Cardiac muscle cell (in vitro differentiated cells and primary cell): Measurements from ENCODE around the gene CYP17A1. TPM values are rescaled to one million over a fixed set of nuclear protein-coding genes. Genes with fewer than 3 reads are reported as not detected.

Experiments
- DNase-seq, 2 donors: peaks; one replicate each; pipeline versions ENCODE4 v3.0.0 to v3.0.0-alpha.2; 2010 to 2017; ENCODE audit warnings: low read depth in 1 of 2, low spot score in 1 of 2
- H3K27ac ChIP-seq: fragments of 200-600 bp; sonication (generic); 2 replicates; pipeline ENCODE4 v1.5.1; 2016
- H3K27me3 ChIP-seq: fragments of 200-600 bp; sonication (generic); 2 replicates; pipeline ENCODE4 v1.6.0; 2016; ENCODE audit warnings: control low read depth
- H3K36me3 ChIP-seq: fragments of 200-600 bp; sonication (generic); 2 replicates; pipeline ENCODE4 v1.5.1; 2016; ENCODE audit warnings: control low read depth
- H3K4me1 ChIP-seq: fragments of 200-600 bp; sonication (generic); 2 replicates; pipeline ENCODE4 v1.8.1; 2017; ENCODE audit warnings: low read depth, mild to moderate bottlenecking, mixed run types
- H3K4me3 ChIP-seq: fragments of 200-600 bp; sonication (generic); 2 replicates; pipeline ENCODE4 v1.5.1; 2016; ENCODE audit warnings: mild to moderate bottlenecking
- H3K9me3 ChIP-seq: fragments of 200-600 bp; sonication (generic); 2 replicates; pipeline ENCODE4 v1.5.1; 2017; ENCODE audit warnings: low read depth, mild to moderate bottlenecking, control low read depth
- polyA plus RNA-seq: library from polyadenylated mRNA; unstranded; fragments of >200 nt; fragmentation: Nextera tagmentation; extraction: Ambion mirVana; gene quantifications from 2 replicates; pipeline ENCODE4 v1.2.1, GENCODE V29; 2016
- total RNA-seq: library from RNA; depleted of rRNA; stranded (reverse); fragments of >200 nt; gene quantifications from 2 replicates; pipeline ENCODE4 v1.2.3, GENCODE V29; 2016
- TF ChIP-seq, protein P1 (sequence below): IDR thresholded peaks from 2 replicates; pipeline ENCODE4 v1.5.1; 2012; ENCODE audit warnings: low read depth, mild to moderate bottlenecking, low read length

CYP17A1 gene
- total and polyA plus RNA-seq, 2 experiments from 2014 or later, result not detected

DNA sequence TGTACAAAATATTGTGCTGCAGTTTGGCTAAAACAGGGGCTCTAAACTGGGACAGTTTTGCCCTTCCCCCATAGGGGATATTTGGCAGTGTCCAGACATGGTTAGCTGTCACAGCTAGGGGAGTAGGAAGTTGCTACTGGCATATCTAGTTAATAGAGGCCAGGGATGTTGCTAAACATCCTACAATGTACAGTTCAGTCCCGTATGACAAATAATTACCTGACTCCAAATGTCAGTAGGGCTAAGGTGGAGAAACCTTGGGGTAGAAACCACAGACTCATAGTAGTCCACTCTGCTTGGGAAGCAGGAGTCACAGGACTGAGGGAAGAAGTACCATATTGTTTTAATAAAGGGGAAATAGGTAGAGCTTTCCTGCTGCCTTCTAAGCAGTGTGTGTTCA is 53.6 kb downstream of the CYP17A1 start:
- TF ChIP-seq, protein P1, sequence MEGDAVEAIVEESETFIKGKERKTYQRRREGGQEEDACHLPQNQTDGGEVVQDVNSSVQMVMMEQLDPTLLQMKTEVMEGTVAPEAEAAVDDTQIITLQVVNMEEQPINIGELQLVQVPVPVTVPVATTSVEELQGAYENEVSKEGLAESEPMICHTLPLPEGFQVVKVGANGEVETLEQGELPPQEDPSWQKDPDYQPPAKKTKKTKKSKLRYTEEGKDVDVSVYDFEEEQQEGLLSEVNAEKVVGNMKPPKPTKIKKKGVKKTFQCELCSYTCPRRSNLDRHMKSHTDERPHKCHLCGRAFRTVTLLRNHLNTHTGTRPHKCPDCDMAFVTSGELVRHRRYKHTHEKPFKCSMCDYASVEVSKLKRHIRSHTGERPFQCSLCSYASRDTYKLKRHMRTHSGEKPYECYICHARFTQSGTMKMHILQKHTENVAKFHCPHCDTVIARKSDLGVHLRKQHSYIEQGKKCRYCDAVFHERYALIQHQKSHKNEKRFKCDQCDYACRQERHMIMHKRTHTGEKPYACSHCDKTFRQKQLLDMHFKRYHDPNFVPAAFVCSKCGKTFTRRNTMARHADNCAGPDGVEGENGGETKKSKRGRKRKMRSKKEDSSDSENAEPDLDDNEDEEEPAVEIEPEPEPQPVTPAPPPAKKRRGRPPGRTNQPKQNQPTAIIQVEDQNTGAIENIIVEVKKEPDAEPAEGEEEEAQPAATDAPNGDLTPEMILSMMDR, result no peak
- Histone ChIP-seq H3K4me1 (peaks cover 44% of the 10 kb centered on the region), H3K4me3 (no peak overlapping the region), H3K27me3 (no peaks in the 10 kb centered on the region), H3K27ac (no peak overlapping the region), H3K36me3 (no peaks in the 10 kb centered on the region), H3K9me3 (no peaks in the 10 kb centered on the region)
- DNase-seq, result no peak

DNA sequence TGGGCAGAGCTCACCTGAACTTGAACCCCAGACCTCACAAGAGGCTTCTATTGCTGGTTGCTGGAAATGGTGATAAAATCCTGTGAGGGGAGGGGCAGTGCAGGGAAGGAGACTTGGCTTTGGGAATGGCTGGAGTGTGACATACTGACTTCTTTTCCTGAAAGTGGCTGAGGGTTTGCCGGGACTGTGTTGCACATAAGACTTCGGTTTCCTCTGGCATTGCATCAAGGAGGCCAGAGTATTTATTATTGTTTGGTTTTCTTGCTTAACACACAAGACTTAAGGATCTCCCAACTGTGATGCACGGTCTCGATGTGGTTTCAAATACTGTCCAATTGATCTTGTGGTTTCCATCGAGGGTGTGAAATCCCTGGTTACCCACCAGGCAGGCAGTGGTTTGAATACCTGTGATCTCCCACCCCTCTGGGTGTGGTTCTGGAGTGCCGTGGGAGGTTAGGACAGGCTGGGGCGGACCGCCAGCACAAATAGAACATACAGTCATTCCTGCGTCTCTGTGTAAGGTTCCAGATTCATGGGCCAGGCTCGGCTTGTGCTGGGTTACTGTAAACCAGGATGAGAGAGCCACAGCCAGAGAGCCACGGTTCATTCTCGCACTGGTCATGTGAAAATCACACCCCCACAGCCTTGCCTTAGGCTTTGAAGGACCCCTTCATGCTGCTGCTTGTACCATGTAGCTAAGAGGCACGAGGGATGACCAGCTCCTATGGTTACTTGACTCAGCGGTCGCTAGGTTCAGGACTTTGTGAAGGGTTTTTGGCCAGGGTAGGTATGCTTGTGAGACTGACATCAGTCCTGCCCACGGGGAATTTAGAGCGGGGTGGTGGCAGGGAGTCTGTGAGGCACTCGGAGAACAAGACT is 54.3 kb downstream of the CYP17A1 start:
- Histone ChIP-seq H3K27me3 (no peaks in the 10 kb centered on the region), H3K4me3 (no peak overlapping the region), H3K36me3 (no peaks in the 10 kb centered on the region), H3K4me1 (peaks cover 50% of the 10 kb centered on the region), H3K27ac (no peak overlapping the region), H3K9me3 (no peaks in the 10 kb centered on the region)
- peak; percentile 50 to 92 for DNase-seq
- TF ChIP-seq, protein P1, result no peak

DNA sequence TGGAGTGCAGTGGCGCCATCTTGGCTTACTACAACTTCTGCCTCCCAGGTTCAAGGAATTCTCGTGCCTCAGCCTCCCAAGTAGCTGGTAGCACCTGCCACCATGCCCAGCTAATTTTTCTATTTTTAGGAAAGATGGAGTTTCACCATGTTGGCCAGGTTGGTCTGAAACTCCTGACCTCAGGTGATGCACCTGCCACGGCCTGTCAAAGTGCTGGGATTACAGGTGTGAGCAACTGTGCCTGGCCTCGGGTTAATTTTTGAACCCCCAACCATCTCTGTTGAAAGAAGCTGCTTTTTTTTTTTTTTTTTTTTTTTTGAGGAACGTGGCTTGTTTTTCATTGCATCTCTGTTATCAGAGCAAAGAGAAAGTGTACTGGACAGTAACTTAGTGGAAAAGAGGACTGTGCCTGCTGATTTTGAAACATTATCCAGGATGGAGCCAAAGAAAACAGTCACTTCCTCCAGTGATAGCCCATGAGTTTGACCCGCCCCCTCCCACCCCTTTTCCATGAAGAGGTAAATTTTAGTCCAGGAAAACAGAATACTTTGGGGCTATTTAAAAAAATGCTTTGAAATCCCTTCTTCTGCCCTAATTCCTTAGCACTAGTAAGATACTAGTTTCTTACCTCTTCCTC is 55.2 kb downstream of the CYP17A1 start:
- Histone ChIP-seq H3K9me3 (no peaks in the 10 kb centered on the region), H3K27me3 (no peaks in the 10 kb centered on the region), H3K36me3 (no peaks in the 10 kb centered on the region), H3K4me1 (peaks cover 58% of the 10 kb centered on the region), H3K27ac (no peak overlapping the region), H3K4me3 (no peak overlapping the region)
- DNase-seq, result peak in 1 of 2 donors; percentile 87
- TF ChIP-seq, protein P1, result no peak

DNA sequence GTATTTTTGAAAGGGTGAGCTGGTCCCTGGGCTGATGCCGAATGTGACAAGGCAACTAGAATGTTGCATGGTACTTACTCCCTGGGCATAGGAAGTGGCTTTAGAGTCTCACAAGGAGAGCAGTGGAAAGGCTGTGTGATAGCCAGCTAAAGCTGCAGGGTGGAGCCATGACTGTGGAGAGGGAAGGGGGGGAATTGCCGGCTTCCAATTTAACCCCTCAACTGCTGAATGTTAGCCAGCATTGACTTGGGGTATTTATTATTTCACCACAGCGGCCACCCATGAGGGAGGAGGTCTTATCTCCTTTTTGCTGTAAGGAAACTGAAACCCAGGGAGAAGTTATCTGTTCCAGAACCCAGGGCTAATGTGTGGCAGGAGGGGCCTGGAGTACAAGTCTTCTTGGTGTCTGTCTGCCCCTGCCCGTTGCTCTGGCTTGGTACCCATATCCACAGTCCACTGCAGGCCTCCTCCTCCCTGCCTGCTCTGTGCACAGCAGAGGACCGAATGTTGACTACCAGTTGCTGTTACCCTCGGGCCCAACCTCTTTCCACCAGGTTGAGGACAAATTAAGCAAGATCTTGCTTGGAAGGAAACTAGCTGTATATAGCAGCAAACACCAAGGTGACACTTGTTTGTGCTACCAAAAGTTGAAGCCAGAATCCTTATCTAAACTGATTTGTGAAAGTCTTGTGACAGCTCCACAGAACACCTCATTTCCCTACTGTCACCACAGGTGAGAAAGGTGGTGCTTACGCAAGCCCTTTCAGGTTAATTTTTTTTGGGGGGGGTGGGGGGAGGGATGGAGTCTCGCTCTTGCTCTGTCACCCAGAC is 55.9 kb downstream of the CYP17A1 start:
- H3K27me3 ChIP-seq, result no peaks in the 10 kb centered on the region
- no peaks in the 10 kb centered on the region for H3K9me3 ChIP-seq
- TF ChIP-seq, protein P1, result no peak
- H3K4me3 ChIP-seq, result no peak overlapping the region
- peak; percentile 63 to 74 for DNase-seq
- H3K4me1 ChIP-seq, result peaks cover 64% of the 10 kb centered on the region
- no peaks in the 10 kb centered on the region for H3K36me3 ChIP-seq
- H3K27ac ChIP-seq, result peak overlapping the region; percentile 43

Other genes with a start within 250 kb of the CYP17A1 start
- gene TRIM8, start 192.9 kb downstream of the CYP17A1 start, total RNA-seq, result 100 and 130 TPM in 2 replicates
- gene TRIM8, start 192.9 kb downstream of the CYP17A1 start, polyA plus RNA-seq, result 59.8 and 65.6 TPM in 2 replicates
- 16.3 and 24.5 TPM in 2 replicates for gene ARL3, start 123.0 kb downstream of the CYP17A1 start, total RNA-seq
- 42.2 and 47.3 TPM in 2 replicates for gene ARL3, start 123.0 kb downstream of the CYP17A1 start, polyA plus RNA-seq
- 10.5 and 14.2 TPM in 2 replicates for gene SFXN2, start 122.8 kb downstream of the CYP17A1 start, total RNA-seq
- 18.6 and 26.1 TPM in 2 replicates for gene SFXN2, start 122.8 kb downstream of the CYP17A1 start, polyA plus RNA-seq
- gene WBP1L, start 93.5 kb downstream of the CYP17A1 start, total RNA-seq, result 40.6 and 43.9 TPM in 2 replicates
- 14.2 and 17.1 TPM in 2 replicates for gene WBP1L, start 93.5 kb downstream of the CYP17A1 start, polyA plus RNA-seq
- 8.2 and 22.6 TPM in 2 replicates for gene BORCS7, start 16.8 kb upstream of the CYP17A1 start, total RNA-seq
- 18.3 and 19.4 TPM in 2 replicates for gene BORCS7, start 16.8 kb upstream of the CYP17A1 start, polyA plus RNA-seq
- 11.4 and 16.2 TPM in 2 replicates for gene AS3MT, start 32.1 kb upstream of the CYP17A1 start, total RNA-seq
- 6.6 and 7.0 TPM in 2 replicates for gene AS3MT, start 32.1 kb upstream of the CYP17A1 start, polyA plus RNA-seq
- 8.8 and 18.0 TPM in 2 replicates for gene CNNM2, start 80.9 kb upstream of the CYP17A1 start, total RNA-seq
- 3.3 and 7.9 TPM in 2 replicates for gene CNNM2, start 80.9 kb upstream of the CYP17A1 start, polyA plus RNA-seq